Neural cell (in vitro differentiated cells): ENCODE measurements around the gene POU2F3. TPM values are rescaled to one million over a fixed set of nuclear protein-coding genes. Genes with fewer than 3 reads are reported as not detected.
"Not testable (repeated sequence)": the region's sequence is repeated elsewhere in the genome, so short reads cannot be mapped to it uniquely, and the experiment has no call there.

Experiments used
- H2AFZ ChIP-seq: fragments of 200-600, 300-800 bp; sonication (generic), shearing (Covaris generic); 2 replicates; pipeline ENCODE4 v1.6.0; 2014; ENCODE audit warnings: low read depth, mild to moderate bottlenecking, antibody characterized with exemption, low read length, moderate library complexity
- H3F3A ChIP-seq: fragments of 200-600 bp; shearing (Covaris generic); 2 replicates; pipeline ENCODE4 v1.6.1; 2016; ENCODE audit warnings: mild to moderate bottlenecking, moderate library complexity, mixed read lengths, antibody characterized with exemption, low read length; ENCODE audit not compliant: insufficient read depth, poor library complexity, severe bottlenecking
- H3K27ac ChIP-seq: fragments of 200-600, 300-800 bp; sonication (generic), shearing (Covaris generic); 2 replicates; pipeline ENCODE4 v1.5.1; 2014; ENCODE audit warnings: mild to moderate bottlenecking, low read length, moderate library complexity
- H3K27me3 ChIP-seq: fragments of 300-800, 200-600 bp; sonication (generic), shearing (Covaris generic); 2 replicates; pipeline ENCODE4 v1.6.0; 2014; ENCODE audit warnings: mild to moderate bottlenecking, low read depth, low read length, moderate library complexity; ENCODE audit not compliant: insufficient read depth
- H3K36me3 ChIP-seq: fragments of 300-800, 200-600 bp; sonication (generic), shearing (Covaris generic); 2 replicates; pipeline ENCODE4 v1.5.1; 2014; ENCODE audit warnings: mild to moderate bottlenecking, antibody characterized with exemption, low read length, moderate library complexity; ENCODE audit not compliant: insufficient read depth
- H3K4me2 ChIP-seq: fragments of 300-800, 200-600 bp; sonication (generic), shearing (Covaris generic); 2 replicates; pipeline ENCODE4 v1.6.0; 2014; ENCODE audit warnings: mild to moderate bottlenecking, low read length
- H3K4me3 ChIP-seq: fragments of 300-800, 200-600 bp; sonication (generic), shearing (Covaris generic); 2 replicates; pipeline ENCODE4 v1.5.1; 2014; ENCODE audit warnings: mild to moderate bottlenecking, low read length, moderate library complexity
- H3K79me2 ChIP-seq: fragments of 200-600 bp; shearing (Covaris generic); replicated peaks from 2 replicates; pipeline ENCODE4 v1.6.0; 2014; ENCODE audit warnings: mild to moderate bottlenecking, low read length, moderate library complexity; ENCODE audit not compliant: insufficient read depth
- H3K9ac ChIP-seq: fragments of 300-800, 200-600 bp; sonication (generic), shearing (Covaris generic); 2 replicates; pipeline ENCODE4 v1.6.1; 2016; ENCODE audit warnings: mild to moderate bottlenecking, low read length, mixed read lengths
- H3K9me2 ChIP-seq: fragments of 200-600 bp; shearing (Covaris generic); 2 replicates; pipeline ENCODE4 v1.6.1; 2016; ENCODE audit warnings: mild to moderate bottlenecking, low read length, mixed read lengths; ENCODE audit not compliant: insufficient read depth
- H3K9me3 ChIP-seq: fragments of 200-600, 300-800 bp; sonication (generic), shearing (Covaris generic); 2 replicates; pipeline ENCODE4 v1.6.1; 2016; ENCODE audit warnings: mild to moderate bottlenecking, mixed run types, low read length, moderate library complexity, mixed read lengths
- H4K20me1 ChIP-seq: fragments of 200-600 bp; shearing (Covaris generic); 2 replicates; pipeline ENCODE4 v1.6.1; 2016; ENCODE audit warnings: mild to moderate bottlenecking, mixed run types; ENCODE audit not compliant: insufficient read depth
- EP300 ChIP-seq: fragments of 450-650 bp; conservative IDR thresholded peaks from 2 replicates; pipeline ENCODE4 v1.6.1; 2014; ENCODE audit warnings: antibody characterized with exemption, mild to moderate bottlenecking, moderate library complexity; ENCODE audit not compliant: poor library complexity, severe bottlenecking
- EZH2 ChIP-seq: fragments of 200-600, 300-800 bp; shearing (Covaris generic), sonication (generic); IDR thresholded peaks from 2 replicates; pipeline ENCODE4 v1.6.1; 2014; ENCODE audit warnings: antibody characterized with exemption, low read length, borderline replicate concordance, mild to moderate bottlenecking; ENCODE audit not compliant: insufficient read depth, poor library complexity, severe bottlenecking
- MXI1 ChIP-seq: fragments of 450-650 bp; conservative IDR thresholded peaks from 2 replicates; pipeline ENCODE4 v1.6.1; 2014; ENCODE audit warnings: antibody characterized with exemption, mild to moderate bottlenecking; ENCODE audit not compliant: poor library complexity, severe bottlenecking
- POLR2AphosphoS5 ChIP-seq: IDR thresholded peaks from 2 replicates; pipeline ENCODE4 v1.6.1; 2012
- RAD21 ChIP-seq: fragments of 450-650 bp; conservative IDR thresholded peaks from 2 replicates; pipeline ENCODE4 v1.6.1; 2014; ENCODE audit warnings: antibody characterized with exemption, mild to moderate bottlenecking, moderate library complexity
- SMC3 ChIP-seq: fragments of 450-650 bp; conservative IDR thresholded peaks from 2 replicates; pipeline ENCODE4 v1.6.1; 2014; ENCODE audit warnings: antibody characterized with exemption, mild to moderate bottlenecking, moderate library complexity; ENCODE audit not compliant: poor library complexity
- TAF1 ChIP-seq: IDR thresholded peaks from 2 replicates; pipeline ENCODE4 v1.6.1; 2012; ENCODE audit warnings: low read depth
- polyA plus RNA-seq: library from polyadenylated mRNA; depleted of rRNA; stranded (reverse); fragments of >200 nt; gene quantifications from 2 replicates; pipeline ENCODE4 v1.2.3, GENCODE V29; 2014
- TF ChIP-seq, protein P1 (sequence below): fragments of 450-650 bp; IDR thresholded peaks from 2 replicates; pipeline ENCODE4 v1.5.1; 2014; ENCODE audit warnings: antibody characterized with exemption, mild to moderate bottlenecking, moderate library complexity; ENCODE audit not compliant: poor library complexity, severe bottlenecking
- TF ChIP-seq, protein P2 (sequence below): IDR thresholded peaks from 2 replicates; pipeline ENCODE4 v1.6.1; 2012; ENCODE audit warnings: borderline replicate concordance

The POU2F3 gene
- polyA plus RNA-seq, 1 donor from 2014 or later, result not detected

DNA sequence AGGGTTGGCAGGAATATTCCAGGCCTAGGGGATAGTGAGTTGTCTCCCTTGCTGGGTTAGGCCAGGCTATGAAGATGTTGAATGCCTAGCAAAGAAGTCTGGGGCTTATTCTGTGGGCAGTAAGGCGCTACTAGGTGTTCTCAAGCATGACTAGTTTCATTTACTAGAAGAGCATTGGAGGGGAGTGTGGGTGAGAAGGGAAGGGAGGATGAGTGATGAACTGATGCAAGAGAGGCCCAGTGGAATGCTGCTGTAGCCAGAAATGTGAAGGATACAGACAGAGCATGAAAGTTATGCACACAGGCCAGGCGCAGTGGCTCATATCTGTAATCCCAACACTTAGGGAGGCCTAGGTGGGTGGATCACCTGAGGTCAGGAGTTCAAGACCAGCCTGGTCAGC lies 33.5 kb downstream of the POU2F3 start:
- no peak overlapping the region for H3K9ac ChIP-seq
- no peak overlapping the region for H3K27ac ChIP-seq
- H3K36me3 ChIP-seq, result no peaks in the 10 kb centered on the region
- H3K79me2 ChIP-seq, result no peaks in the 10 kb centered on the region
- H3F3A ChIP-seq, result no peaks in the 10 kb centered on the region
- TF ChIP-seq EZH2, result no peak
- no peak for TF ChIP-seq RAD21
- TF ChIP-seq, protein P1, sequence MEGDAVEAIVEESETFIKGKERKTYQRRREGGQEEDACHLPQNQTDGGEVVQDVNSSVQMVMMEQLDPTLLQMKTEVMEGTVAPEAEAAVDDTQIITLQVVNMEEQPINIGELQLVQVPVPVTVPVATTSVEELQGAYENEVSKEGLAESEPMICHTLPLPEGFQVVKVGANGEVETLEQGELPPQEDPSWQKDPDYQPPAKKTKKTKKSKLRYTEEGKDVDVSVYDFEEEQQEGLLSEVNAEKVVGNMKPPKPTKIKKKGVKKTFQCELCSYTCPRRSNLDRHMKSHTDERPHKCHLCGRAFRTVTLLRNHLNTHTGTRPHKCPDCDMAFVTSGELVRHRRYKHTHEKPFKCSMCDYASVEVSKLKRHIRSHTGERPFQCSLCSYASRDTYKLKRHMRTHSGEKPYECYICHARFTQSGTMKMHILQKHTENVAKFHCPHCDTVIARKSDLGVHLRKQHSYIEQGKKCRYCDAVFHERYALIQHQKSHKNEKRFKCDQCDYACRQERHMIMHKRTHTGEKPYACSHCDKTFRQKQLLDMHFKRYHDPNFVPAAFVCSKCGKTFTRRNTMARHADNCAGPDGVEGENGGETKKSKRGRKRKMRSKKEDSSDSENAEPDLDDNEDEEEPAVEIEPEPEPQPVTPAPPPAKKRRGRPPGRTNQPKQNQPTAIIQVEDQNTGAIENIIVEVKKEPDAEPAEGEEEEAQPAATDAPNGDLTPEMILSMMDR, result no peak
- TF ChIP-seq, protein P2, sequence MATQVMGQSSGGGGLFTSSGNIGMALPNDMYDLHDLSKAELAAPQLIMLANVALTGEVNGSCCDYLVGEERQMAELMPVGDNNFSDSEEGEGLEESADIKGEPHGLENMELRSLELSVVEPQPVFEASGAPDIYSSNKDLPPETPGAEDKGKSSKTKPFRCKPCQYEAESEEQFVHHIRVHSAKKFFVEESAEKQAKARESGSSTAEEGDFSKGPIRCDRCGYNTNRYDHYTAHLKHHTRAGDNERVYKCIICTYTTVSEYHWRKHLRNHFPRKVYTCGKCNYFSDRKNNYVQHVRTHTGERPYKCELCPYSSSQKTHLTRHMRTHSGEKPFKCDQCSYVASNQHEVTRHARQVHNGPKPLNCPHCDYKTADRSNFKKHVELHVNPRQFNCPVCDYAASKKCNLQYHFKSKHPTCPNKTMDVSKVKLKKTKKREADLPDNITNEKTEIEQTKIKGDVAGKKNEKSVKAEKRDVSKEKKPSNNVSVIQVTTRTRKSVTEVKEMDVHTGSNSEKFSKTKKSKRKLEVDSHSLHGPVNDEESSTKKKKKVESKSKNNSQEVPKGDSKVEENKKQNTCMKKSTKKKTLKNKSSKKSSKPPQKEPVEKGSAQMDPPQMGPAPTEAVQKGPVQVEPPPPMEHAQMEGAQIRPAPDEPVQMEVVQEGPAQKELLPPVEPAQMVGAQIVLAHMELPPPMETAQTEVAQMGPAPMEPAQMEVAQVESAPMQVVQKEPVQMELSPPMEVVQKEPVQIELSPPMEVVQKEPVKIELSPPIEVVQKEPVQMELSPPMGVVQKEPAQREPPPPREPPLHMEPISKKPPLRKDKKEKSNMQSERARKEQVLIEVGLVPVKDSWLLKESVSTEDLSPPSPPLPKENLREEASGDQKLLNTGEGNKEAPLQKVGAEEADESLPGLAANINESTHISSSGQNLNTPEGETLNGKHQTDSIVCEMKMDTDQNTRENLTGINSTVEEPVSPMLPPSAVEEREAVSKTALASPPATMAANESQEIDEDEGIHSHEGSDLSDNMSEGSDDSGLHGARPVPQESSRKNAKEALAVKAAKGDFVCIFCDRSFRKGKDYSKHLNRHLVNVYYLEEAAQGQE, result no peak
- TF ChIP-seq TAF1, result no peak
- TF ChIP-seq POLR2AphosphoS5, result no peak
- no peak for TF ChIP-seq EP300
- TF ChIP-seq MXI1, result no peak
- no peak for TF ChIP-seq SMC3
- H3K4me2 ChIP-seq, result no peak overlapping the region
- no peak overlapping the region for H3K4me3 ChIP-seq
- no peak overlapping the region for H2AFZ ChIP-seq
- H3K27me3 ChIP-seq, result no peaks in the 10 kb centered on the region
- H3K9me2 ChIP-seq, result no peaks in the 10 kb centered on the region
- no peaks in the 10 kb centered on the region for H4K20me1 ChIP-seq
- H3K9me3 ChIP-seq, result no peaks in the 10 kb centered on the region

DNA sequence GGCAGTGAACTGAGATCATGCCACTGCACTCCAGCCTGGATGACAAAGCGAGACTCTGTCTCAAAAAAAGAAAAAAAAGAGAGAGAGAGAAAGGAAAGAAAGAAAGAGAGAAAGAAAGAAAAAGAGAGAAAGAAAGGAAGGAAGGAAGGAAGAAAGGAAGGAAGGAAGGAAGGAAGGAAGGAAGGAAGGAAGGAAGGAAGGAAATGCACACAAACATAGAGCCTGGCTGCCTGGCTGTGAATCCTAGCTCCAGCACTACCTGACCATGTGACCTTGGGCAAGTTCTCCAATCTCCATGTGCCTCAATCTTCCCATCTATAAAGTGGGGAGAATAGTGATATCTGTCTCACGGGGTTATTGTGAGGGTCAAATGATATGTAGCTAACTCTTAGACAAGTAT lies 34.0 kb downstream of the POU2F3 start:
- H3F3A ChIP-seq, H3K79me2 ChIP-seq, H3K9me2 ChIP-seq, H3K36me3 ChIP-seq, H3K27me3 ChIP-seq, H3K9me3 ChIP-seq, H2AFZ ChIP-seq, H3K9ac ChIP-seq, H3K4me3 ChIP-seq, H3K27ac ChIP-seq, H3K4me2 ChIP-seq, H4K20me1 ChIP-seq: not testable (repeated sequence)

DNA sequence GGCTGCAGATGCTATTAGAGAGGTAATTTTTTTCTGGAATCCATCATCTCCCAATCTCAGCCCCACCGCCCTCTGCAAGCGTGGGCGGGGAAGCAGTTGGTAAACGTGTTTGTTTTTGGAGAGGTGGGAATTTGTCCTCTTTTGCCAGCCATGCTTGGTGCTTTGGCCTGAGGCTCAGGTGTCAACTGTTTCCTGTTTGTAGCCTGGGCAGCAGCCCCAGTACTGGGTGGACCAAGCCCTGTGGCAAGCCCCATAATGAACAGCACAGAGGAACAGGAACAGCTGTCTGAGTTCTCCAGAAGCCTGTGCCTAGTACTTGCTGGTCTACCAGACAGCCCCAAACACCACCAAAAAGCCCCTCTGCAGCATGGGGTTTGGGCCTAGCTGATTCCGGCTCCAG lies 39.6 kb downstream of the POU2F3 start:
- no peak overlapping the region for H3K27ac ChIP-seq
- H4K20me1 ChIP-seq, result no peaks in the 10 kb centered on the region
- no peak overlapping the region for H2AFZ ChIP-seq
- no peaks in the 10 kb centered on the region for H3K36me3 ChIP-seq
- no peaks in the 10 kb centered on the region for H3F3A ChIP-seq
- H3K9me3 ChIP-seq, result no peaks in the 10 kb centered on the region
- no peak overlapping the region for H3K9ac ChIP-seq
- no peaks in the 10 kb centered on the region for H3K27me3 ChIP-seq
- no peak for TF ChIP-seq EZH2
- TF ChIP-seq, protein P2, result no peak
- TF ChIP-seq SMC3, result no peak
- TF ChIP-seq, protein P1, result no peak
- TF ChIP-seq POLR2AphosphoS5, result no peak
- H3K4me3 ChIP-seq, result no peak overlapping the region
- H3K9me2 ChIP-seq, result no peaks in the 10 kb centered on the region
- H3K79me2 ChIP-seq, result no peaks in the 10 kb centered on the region
- no peak overlapping the region for H3K4me2 ChIP-seq
